ENCODE data around the gene SLC25A24. TPM values are rescaled to one million over a fixed set of nuclear protein-coding genes. Genes with fewer than 3 reads are reported as not detected.
"Not testable (repeated sequence)": the region's sequence is repeated elsewhere in the genome, so short reads cannot be mapped to it uniquely, and the experiment has no call there.

SLC25A24 gene
- total RNA-seq, 1 donor from 2014 or later, result 39.8 TPM

GRCh38 chr1:108142773-108143394 is 57.3 kb downstream of the SLC25A24 start:
- TF ChIP-seq CTCF (IDR thresholded peaks at IDR 0.05; ENCODE audit: insufficient read depth, low read length, severe bottlenecking), result no peak
- FAIRE-seq (no peak), DNase-seq (ENCODE audit: low read depth) (peak; percentile 69)
- Histone ChIP-seq H3K36me3 (ENCODE audit: control insufficient read depth, insufficient read depth, low read length) (peaks cover 9% of the 10 kb centered on the region), H3K4me3 (ENCODE audit: low read depth, low read length) (no peak overlapping the region), H3K27me3 (ENCODE audit: control insufficient read depth, insufficient read depth, low read length) (no peaks in the 10 kb centered on the region)

- no peak overlapping the region for H3K4me3 ChIP-seq (ENCODE audit: low read depth, low read length)
- FAIRE-seq (no peak), DNase-seq (ENCODE audit: low read depth) (no peak)
- no peak for TF ChIP-seq CTCF (IDR thresholded peaks at IDR 0.05; ENCODE audit: insufficient read depth, low read length, severe bottlenecking)
- H3K27me3 ChIP-seq (ENCODE audit: control insufficient read depth, insufficient read depth, low read length), result no peaks in the 10 kb centered on the region
- H3K36me3 ChIP-seq (ENCODE audit: control insufficient read depth, insufficient read depth, low read length), result peaks cover 6% of the 10 kb centered on the region
These were observed 57.9 kb downstream of the SLC25A24 start for GRCh38 chr1:108142258-108142657.

GRCh38 chr1:108141621-108142020 is 58.5 kb downstream of the SLC25A24 start:
- FAIRE-seq (no peak), DNase-seq (ENCODE audit: low read depth) (peak; percentile 53)
- TF ChIP-seq CTCF (IDR thresholded peaks at IDR 0.05; ENCODE audit: insufficient read depth, low read length, severe bottlenecking), result no peak
- H3K4me3 ChIP-seq (ENCODE audit: low read depth, low read length), result no peak overlapping the region
- no peaks in the 10 kb centered on the region for H3K27me3 ChIP-seq (ENCODE audit: control insufficient read depth, insufficient read depth, low read length)
- H3K36me3 ChIP-seq (ENCODE audit: control insufficient read depth, insufficient read depth, low read length), result peaks cover 6% of the 10 kb centered on the region

GRCh38 chr1:108140936-108141335 is 59.2 kb downstream of the SLC25A24 start:
- peaks cover 6% of the 10 kb centered on the region for H3K36me3 ChIP-seq (ENCODE audit: control insufficient read depth, insufficient read depth, low read length)
- H3K27me3 ChIP-seq (ENCODE audit: control insufficient read depth, insufficient read depth, low read length), result no peaks in the 10 kb centered on the region

GRCh38 chr1:108140177-108140576 is 60.0 kb downstream of the SLC25A24 start:
- no peaks in the 10 kb centered on the region for H3K27me3 ChIP-seq (ENCODE audit: control insufficient read depth, insufficient read depth, low read length)
- peaks cover 6% of the 10 kb centered on the region for H3K36me3 ChIP-seq (ENCODE audit: control insufficient read depth, insufficient read depth, low read length)
- FAIRE-seq, result no peak
- H3K4me3 ChIP-seq (ENCODE audit: low read depth, low read length), result no peak overlapping the region
- no peak for DNase-seq (ENCODE audit: low read depth)
- TF ChIP-seq CTCF (IDR thresholded peaks at IDR 0.05; ENCODE audit: insufficient read depth, low read length, severe bottlenecking), result no peak

More at GRCh38 chr1:108140936-108141335, 59.2 kb downstream of the SLC25A24 start:
- DNase-seq (ENCODE audit: low read depth) (no peak), FAIRE-seq (no peak)
- no peak for TF ChIP-seq CTCF (IDR thresholded peaks at IDR 0.05; ENCODE audit: insufficient read depth, low read length, severe bottlenecking)
- H3K4me3 ChIP-seq (ENCODE audit: low read depth, low read length), result no peak overlapping the region

GRCh38 chr1:108139555-108139954 is 60.6 kb downstream of the SLC25A24 start:
- not testable (repeated sequence) for FAIRE-seq; DNase-seq (ENCODE audit: low read depth); H3K27me3 ChIP-seq (ENCODE audit: control insufficient read depth, insufficient read depth, low read length); H3K4me3 ChIP-seq (ENCODE audit: low read depth, low read length); H3K36me3 ChIP-seq (ENCODE audit: control insufficient read depth, insufficient read depth, low read length)

- FAIRE-seq, result peak; percentile 50
- H3K27me3 ChIP-seq (ENCODE audit: control insufficient read depth, insufficient read depth, low read length); H3K36me3 ChIP-seq (ENCODE audit: control insufficient read depth, insufficient read depth, low read length); H3K4me3 ChIP-seq (ENCODE audit: low read depth, low read length); DNase-seq (ENCODE audit: low read depth): not testable (repeated sequence)
These were observed 67.0 kb downstream of the SLC25A24 start for GRCh38 chr1:108133148-108133547.

GRCh38 chr1:108132367-108132766 is 67.8 kb downstream of the SLC25A24 start:
- not testable (repeated sequence) for H3K4me3 ChIP-seq (ENCODE audit: low read depth, low read length); FAIRE-seq; H3K36me3 ChIP-seq (ENCODE audit: control insufficient read depth, insufficient read depth, low read length); DNase-seq (ENCODE audit: low read depth); H3K27me3 ChIP-seq (ENCODE audit: control insufficient read depth, insufficient read depth, low read length)

GRCh38 chr1:108131281-108131680 is 68.9 kb downstream of the SLC25A24 start:
- H3K36me3 ChIP-seq (ENCODE audit: control insufficient read depth, insufficient read depth, low read length); H3K27me3 ChIP-seq (ENCODE audit: control insufficient read depth, insufficient read depth, low read length); H3K4me3 ChIP-seq (ENCODE audit: low read depth, low read length); DNase-seq (ENCODE audit: low read depth); FAIRE-seq: not testable (repeated sequence)
